Measurements from ENCODE around the gene SCUBE1. TPM values are rescaled to one million over a fixed set of nuclear protein-coding genes. Genes with fewer than 3 reads are reported as not detected.

Gene SCUBE1
- total and polyA plus RNA-seq, 3 donors from 2014 or later = 11.0 to 28.9 (median 23.5) TPM

- Histone ChIP-seq H3K36me3 (ENCODE audit: low read depth, missing control alignments) (no peaks in the 10 kb centered on the region), H3K27ac (no peak overlapping the region), H3K4me3 (no peak overlapping the region), H3K9me3 (no peaks in the 10 kb centered on the region), H3K4me1 (no peaks in the 10 kb centered on the region), H3K27me3 (no peaks in the 10 kb centered on the region)
- WGBS, 2 donors = 82 to 88% methylated on average over 20 of the region's 20 CpGs
- intact Hi-C loops (cut with DNase I; ENCODE audit: low total_unique reads) = loop anchor here (10.0 kb wide), 1 partner anchor 105 kb away; no protein-coding TSS in a partner anchor
- no peak for DNase-seq
- no peak for TF ChIP-seq CTCF (IDR thresholded peaks at IDR 0.05)
- no peak for TF ChIP-seq POLR2A (IDR thresholded peaks at IDR 0.05)
Measured at GRCh38 chr22:43279867-43280522, 63.2 kb downstream of the SCUBE1 start.

GRCh38 chr22:43277987-43278601 lies 65.1 kb downstream of the SCUBE1 start:
- Histone ChIP-seq H3K27ac (no peak overlapping the region), H3K4me3 (no peak overlapping the region), H3K4me1 (peaks cover 2% of the 10 kb centered on the region), H3K9me3 (no peaks in the 10 kb centered on the region), H3K27me3 (no peaks in the 10 kb centered on the region), H3K36me3 (ENCODE audit: low read depth, missing control alignments) (no peaks in the 10 kb centered on the region)
- no peak for TF ChIP-seq POLR2A (IDR thresholded peaks at IDR 0.05)
- TF ChIP-seq CTCF (IDR thresholded peaks at IDR 0.05) = no peak
- no peak for DNase-seq
- 77 to 90% methylated on average over 10 to 13 of the region's 13 CpGs for WGBS, 2 donors
- intact Hi-C loops (cut with DNase I; ENCODE audit: low total_unique reads) = loop anchor here (10.0 kb wide), 1 partner anchor 107 kb away; no protein-coding TSS in a partner anchor

- Histone ChIP-seq H3K27me3 (no peaks in the 10 kb centered on the region), H3K4me1 (peaks cover 12% of the 10 kb centered on the region), H3K27ac (no peak overlapping the region), H3K9me3 (no peaks in the 10 kb centered on the region), H3K4me3 (no peak overlapping the region), H3K36me3 (ENCODE audit: low read depth, missing control alignments) (no peaks in the 10 kb centered on the region)
- WGBS, 2 donors = 93 to 97% methylated on average over 10 of the region's 10 CpGs
- TF ChIP-seq POLR2A (IDR thresholded peaks at IDR 0.05) (no peak), CTCF (IDR thresholded peaks at IDR 0.05) (no peak)
- no peak for DNase-seq
- intact Hi-C loops (cut with DNase I; ENCODE audit: low total_unique reads) = loop anchor here (10.0 kb wide), 1 partner anchor 108 kb away; no protein-coding TSS in a partner anchor
Measured at GRCh38 chr22:43277091-43277490, 66.1 kb downstream of the SCUBE1 start.

DNA sequence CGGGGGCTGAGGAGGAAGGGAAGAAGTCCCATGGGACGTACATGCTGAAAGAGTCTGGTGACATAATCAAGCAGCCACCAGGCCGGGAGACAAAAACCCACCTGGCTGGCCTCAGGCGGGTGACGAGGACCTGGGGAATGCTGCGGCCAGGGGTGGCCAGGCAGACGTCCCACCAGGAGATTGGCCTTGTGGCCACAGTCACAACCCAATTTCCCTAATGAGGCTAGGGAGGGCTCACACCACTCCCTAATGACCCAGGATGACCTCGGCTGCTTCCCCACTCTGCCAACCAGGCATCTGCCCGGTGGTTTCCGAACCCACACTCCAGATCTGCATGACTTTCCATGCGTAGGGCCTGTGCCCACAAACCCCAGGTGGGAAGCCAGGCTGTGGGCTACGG lies 66.9 kb downstream of the SCUBE1 start:
- no peaks in the 10 kb centered on the region for H3K9me3 ChIP-seq
- whole genome bisulfite sequencing, 2 donors = 89 to 90% methylated on average over 8 to 12 of the region's 12 CpGs
- H3K27me3 ChIP-seq = no peaks in the 10 kb centered on the region
- no peak for DNase-seq
- H3K36me3 ChIP-seq (ENCODE audit: low read depth, missing control alignments) = no peaks in the 10 kb centered on the region
- intact Hi-C loops (cut with DNase I; ENCODE audit: low total_unique reads) = loop anchor here (10.0 kb wide), 1 partner anchor 108 kb away; no protein-coding TSS in a partner anchor
- peaks cover 14% of the 10 kb centered on the region for H3K4me1 ChIP-seq
- no peak overlapping the region for H3K27ac ChIP-seq
- no peak overlapping the region for H3K4me3 ChIP-seq
- no peak for TF ChIP-seq POLR2A (IDR thresholded peaks at IDR 0.05)
- TF ChIP-seq CTCF (IDR thresholded peaks at IDR 0.05) = no peak
